Fibroblast of skin of left biceps (primary cell): ENCODE measurements around the gene ATAT1.
"Not testable (repeated sequence)": the region's sequence is repeated elsewhere in the genome, so short reads cannot be mapped to it uniquely, and the experiment has no call there.

ENCODE experiments used
- DNase-seq, 2 experiments: peaks; one replicate each; pipeline ENCODE4 v3.0.0-alpha.2; 2013; ENCODE audit warnings: low read depth in 2 of 2

ATAT1 gene

GRCh38 chr6:30647242-30648116, 20.8 kb downstream of the ATAT1 start:
- DNase-seq: no peak

DNA sequence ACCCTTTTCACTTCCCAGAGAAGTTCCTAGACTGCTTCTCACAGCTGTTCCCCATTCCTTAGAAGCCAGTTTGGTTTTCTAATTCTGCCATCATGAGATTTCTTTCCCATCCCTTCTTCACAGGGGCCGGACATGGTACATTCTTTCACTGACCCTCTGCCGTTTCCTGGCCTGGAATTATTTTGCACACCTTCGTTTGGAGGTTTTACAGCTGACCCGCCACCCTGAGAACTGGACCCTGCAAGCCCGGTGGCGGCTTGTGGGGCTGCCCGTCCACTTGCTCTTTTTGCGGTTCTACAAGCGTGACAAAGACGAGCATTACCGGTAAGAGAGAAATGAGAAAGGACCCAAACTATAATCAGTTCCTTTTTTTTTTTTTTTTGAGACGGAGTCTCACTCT, 24.5 kb downstream of the ATAT1 start:
- no peak for DNase-seq

- DNase-seq: no peak
These were observed 28.4 kb downstream of the ATAT1 start for GRCh38 chr6:30654798-30655742.

DNA sequence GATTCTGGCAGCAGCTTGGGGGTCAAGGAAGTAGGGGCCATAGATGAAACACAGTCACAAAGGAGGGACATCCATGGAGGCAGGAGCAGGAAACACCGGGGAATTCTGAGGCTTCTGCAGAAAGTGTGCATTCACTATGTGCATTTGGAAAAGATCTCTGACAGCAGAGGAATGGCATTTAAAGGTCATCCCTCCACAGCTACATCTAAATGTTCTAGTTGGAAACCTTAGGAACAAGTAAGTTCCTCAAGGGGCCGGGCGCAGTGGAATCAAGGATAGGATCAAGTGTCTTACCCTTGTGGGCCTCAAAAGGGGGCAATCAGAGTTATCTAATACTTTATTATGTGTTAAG, 29.0 kb downstream of the ATAT1 start:
- no peak for DNase-seq

- DNase-seq: no peak
These were observed 29.8 kb downstream of the ATAT1 start for GRCh38 chr6:30656513-30656912.

DNA sequence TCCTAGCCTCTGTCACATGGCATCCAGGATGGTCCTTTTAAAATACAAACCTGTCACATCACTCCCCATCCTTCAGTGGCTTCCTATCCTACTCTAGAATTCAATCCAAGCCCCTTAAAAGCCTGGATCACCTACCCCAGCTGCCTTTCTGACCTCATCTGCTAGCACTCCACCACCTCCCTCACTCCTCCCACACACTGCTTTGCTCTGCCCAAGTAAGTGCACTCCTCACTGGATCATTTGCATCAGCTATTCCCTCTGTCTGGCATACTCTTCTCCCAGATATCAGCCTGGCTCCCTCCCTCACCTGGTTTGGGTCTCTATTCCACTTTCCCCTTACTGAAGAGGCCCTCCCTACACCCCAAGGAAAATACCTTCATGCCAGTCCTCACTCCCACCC, 30.8 kb downstream of the ATAT1 start:
- DNase-seq: no peak

GRCh38 chr6:30657922-30658321, 31.2 kb downstream of the ATAT1 start:
- DNase-seq: not testable (repeated sequence)

DNA sequence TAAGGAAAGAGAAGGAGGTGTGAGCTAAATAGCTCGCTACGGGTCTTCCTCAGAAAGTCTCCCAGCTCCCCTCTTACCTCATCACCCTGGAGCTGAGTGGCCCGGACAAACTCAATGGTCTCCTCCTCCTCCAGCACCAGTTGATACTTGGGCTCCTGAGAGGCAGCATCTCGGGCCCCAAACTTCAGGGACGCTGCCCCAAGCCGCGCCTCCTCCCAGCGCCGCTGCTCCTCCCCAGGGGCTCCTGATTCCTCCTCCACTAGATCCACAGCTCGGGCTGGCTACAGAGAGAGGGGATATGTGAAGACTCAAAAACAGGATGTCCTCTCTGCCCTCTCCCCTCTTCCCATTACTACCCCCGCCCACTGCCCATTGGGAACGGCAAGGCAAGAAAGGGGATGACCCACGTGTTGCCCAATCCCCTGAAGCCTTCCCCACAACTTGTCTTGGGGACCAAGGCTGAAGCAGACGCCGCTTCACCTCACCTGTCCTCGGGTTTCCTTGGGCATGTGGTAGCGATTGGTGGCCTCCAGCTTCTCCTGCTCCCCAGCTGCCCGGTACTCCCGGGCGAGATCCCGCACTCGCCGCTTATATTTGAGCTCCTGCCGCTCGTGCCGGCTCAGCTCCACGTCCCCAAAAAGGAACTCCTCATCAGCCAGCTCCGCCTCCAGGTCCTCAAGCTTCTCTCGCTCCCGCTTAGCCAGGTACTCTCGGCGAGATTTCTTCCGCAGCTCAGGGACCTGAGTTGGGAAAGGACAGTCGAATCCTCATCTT, 38.5 kb downstream of the ATAT1 start:
- no peak for DNase-seq

DNA sequence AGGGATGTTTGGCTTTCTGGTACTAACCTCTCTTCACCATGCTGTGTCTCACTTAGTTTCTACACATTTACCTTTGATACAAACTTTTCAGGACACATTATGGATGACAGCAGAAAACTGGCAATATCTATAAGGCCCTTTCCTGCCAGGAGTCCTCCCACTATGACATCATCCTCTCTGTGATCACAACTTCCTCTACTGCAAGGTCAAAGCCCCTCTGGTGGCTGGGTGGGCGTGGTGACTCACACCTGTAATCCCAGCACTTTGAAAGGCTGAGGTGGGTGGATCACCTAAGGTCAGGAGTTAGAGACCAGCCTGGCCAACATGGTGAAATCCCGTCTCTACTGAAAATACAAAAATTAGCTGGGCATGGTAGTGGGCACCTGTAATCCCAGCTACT, 39.6 kb downstream of the ATAT1 start:
- DNase-seq: not testable (repeated sequence)

DNA sequence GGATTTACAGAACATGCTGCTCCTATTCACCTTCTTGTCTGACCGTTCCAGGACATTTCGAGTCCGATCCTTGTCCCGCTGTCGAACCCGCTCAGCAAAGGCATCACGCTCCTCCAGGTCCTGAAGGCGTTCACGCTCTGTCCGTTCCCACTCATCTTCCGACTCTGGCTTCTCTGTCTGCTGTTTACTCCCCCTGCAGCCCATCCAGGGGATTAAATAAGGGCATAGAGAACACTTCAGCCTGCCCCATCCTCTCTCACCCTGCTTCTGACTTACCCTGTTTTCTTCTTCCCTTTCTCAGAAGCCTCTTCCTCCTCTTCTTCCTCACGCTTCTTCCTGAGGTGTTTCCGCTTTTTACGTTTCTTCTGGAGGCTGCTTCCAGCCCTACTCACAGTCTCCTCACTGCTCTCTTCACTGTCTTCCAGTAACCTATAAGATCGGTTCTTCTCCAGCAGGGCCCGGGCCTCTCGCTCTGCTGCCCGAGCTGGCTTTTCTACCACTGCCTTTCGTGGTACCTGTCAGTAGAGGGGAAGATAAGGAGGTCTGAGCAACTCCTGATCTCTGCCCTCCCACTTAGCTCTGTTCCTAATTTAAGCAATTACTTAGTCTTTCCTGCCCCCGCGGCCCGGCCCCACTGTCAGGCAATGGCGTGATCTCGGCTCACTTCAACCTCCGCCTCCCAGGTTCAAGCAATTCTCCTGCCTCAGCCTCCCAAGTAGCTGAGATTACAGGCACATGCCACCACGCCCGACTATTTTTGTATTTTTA, 44.3 kb downstream of the ATAT1 start:
- no peak for DNase-seq

- DNase-seq: peak; percentile 96 to 97
These were observed 46.0 kb downstream of the ATAT1 start, which contains the start of gene DHX16 for GRCh38 chr6:30672445-30673253. DHX16 (minus strand) TSS chr6:30673006; CDS start chr6:30672841, 165 bp downstream.

GRCh38 chr6:30676660-30677285, 50.1 kb downstream of the ATAT1 start:
- no peak for DNase-seq

- no peak for DNase-seq
These were observed 52.5 kb downstream of the ATAT1 start for GRCh38 chr6:30678964-30679726.

- no peak for DNase-seq
These were observed 53.3 kb downstream of the ATAT1 start for GRCh38 chr6:30679765-30680535.

GRCh38 chr6:30681766-30682142, 55.1 kb downstream of the ATAT1 start:
- DNase-seq: no peak

GRCh38 chr6:30682143-30683117, 55.8 kb downstream of the ATAT1 start:
- DNase-seq: peak; percentile 69 to 70
